IPS-15b (cell line): ENCODE data around the gene ZKSCAN1.

Source experiments
- H3K27me3 ChIP-seq: one replicate; pipeline ENCODE4 v1.6.1; 2013; ENCODE audit warnings: low read length; ENCODE audit not compliant: control insufficient read depth, insufficient read depth
- H3K36me3 ChIP-seq: one replicate; pipeline ENCODE4 v1.6.1; 2013; ENCODE audit warnings: low read length; ENCODE audit not compliant: control insufficient read depth, insufficient read depth
- H3K4me1 ChIP-seq: one replicate; pipeline ENCODE4 v1.6.1; 2013; ENCODE audit warnings: mild to moderate bottlenecking, low read length; ENCODE audit not compliant: control insufficient read depth, insufficient read depth
- H3K4me3 ChIP-seq: one replicate; pipeline ENCODE4 v1.5.1; 2013; ENCODE audit warnings: low read depth, low read length
- H3K9ac ChIP-seq: one replicate; pipeline ENCODE4 v1.6.1; 2013; ENCODE audit warnings: low read depth, mild to moderate bottlenecking, low read length
- H3K9me3 ChIP-seq: one replicate; pipeline ENCODE4 v1.6.1; 2013; ENCODE audit warnings: mild to moderate bottlenecking, low read length; ENCODE audit not compliant: control insufficient read depth, insufficient read depth

The ZKSCAN1 gene

DNA sequence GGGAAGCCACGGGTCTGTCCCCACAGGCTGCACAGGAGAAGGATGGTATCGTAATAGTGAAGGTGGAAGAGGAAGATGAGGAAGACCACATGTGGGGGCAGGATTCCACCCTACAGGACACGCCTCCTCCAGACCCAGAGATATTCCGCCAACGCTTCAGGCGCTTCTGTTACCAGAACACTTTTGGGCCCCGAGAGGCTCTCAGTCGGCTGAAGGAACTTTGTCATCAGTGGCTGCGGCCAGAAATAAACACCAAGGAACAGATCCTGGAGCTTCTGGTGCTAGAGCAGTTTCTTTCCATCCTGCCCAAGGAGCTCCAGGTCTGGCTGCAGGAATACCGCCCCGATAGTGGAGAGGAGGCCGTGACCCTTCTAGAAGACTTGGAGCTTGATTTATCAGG lies 8.1 kb downstream of the ZKSCAN1 start:
- H3K27me3 ChIP-seq = no peaks in the 10 kb centered on the region
- no peak overlapping the region for H3K9ac ChIP-seq
- H3K4me1 ChIP-seq = no peaks in the 10 kb centered on the region
- no peak overlapping the region for H3K4me3 ChIP-seq
- H3K36me3 ChIP-seq = peaks cover 12% of the 10 kb centered on the region
- H3K9me3 ChIP-seq = no peaks in the 10 kb centered on the region

DNA sequence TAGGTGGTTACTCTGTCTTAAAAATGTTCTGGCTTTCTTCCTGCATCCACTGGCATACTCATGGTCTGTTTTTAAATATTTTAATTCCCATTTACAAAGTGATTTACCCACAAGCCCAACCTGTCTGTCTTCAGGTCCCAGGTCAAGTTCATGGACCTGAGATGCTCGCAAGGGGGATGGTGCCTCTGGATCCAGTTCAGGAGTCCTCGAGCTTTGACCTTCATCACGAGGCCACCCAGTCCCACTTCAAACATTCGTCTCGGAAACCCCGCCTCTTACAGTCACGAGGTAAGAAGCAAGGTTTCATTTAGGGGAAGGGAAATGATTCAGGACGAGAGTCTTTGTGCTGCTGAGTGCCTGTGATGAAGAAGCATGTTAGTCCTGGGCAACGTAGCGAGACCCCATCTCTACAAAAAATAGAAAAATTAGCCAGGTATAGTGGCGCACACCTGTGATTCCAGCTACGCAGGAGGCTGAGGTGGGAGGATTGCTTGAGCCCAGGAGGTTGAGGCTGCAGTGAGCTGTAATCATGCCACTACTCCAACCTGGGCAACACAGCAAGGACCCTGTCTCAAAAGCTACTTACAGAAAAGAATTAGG lies 8.7 kb downstream of the ZKSCAN1 start:
- Histone ChIP-seq H3K4me3 (no peak overlapping the region), H3K9me3 (no peaks in the 10 kb centered on the region), H3K4me1 (no peaks in the 10 kb centered on the region), H3K36me3 (peaks cover 12% of the 10 kb centered on the region), H3K9ac (no peak overlapping the region), H3K27me3 (no peaks in the 10 kb centered on the region)

- Histone ChIP-seq H3K36me3 (peaks cover 12% of the 10 kb centered on the region), H3K9me3 (no peaks in the 10 kb centered on the region), H3K9ac (no peak overlapping the region), H3K27me3 (no peaks in the 10 kb centered on the region), H3K4me1 (no peaks in the 10 kb centered on the region), H3K4me3 (no peak overlapping the region)
These were observed 11.8 kb downstream of the ZKSCAN1 start for GRCh38 chr7:100027197-100027596.

DNA sequence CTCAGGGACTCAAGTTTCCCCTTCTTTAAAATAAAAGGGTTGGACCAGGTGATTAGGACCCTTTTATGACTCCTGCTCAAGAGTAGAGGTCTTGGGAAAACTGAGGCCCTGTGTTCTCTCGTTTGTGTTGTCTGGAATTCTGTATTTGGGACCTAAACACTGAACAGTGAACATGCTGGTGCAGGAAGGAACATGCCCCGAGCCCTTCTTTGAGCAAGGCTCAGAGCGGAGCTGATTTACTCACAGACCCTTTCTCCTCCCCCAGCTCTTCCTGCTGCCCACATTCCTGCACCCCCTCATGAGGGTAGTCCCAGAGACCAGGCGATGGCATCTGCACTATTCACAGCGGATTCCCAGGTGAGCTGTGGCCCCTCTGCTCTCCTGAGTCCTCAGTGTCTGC lies 14.2 kb downstream of the ZKSCAN1 start:
- Histone ChIP-seq H3K9ac (no peak overlapping the region), H3K36me3 (peaks cover 9% of the 10 kb centered on the region)

DNA sequence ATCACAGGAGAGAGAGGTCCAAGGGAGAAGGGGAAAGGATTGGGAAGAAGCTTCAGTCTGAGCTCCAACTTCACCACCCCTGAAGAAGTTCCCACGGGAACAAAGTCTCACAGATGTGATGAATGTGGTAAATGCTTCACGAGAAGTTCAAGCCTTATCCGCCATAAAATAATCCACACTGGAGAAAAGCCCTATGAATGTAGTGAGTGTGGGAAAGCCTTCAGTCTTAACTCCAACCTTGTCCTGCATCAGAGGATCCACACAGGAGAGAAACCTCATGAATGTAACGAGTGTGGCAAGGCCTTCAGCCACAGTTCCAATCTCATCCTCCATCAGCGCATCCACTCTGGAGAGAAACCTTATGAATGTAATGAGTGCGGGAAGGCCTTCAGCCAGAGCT lies 18.1 kb downstream of the ZKSCAN1 start:
- no peaks in the 10 kb centered on the region for H3K9me3 ChIP-seq
- no peaks in the 10 kb centered on the region for H3K27me3 ChIP-seq
- no peak overlapping the region for H3K4me3 ChIP-seq
- no peaks in the 10 kb centered on the region for H3K4me1 ChIP-seq
- no peak overlapping the region for H3K9ac ChIP-seq
- peaks cover 9% of the 10 kb centered on the region for H3K36me3 ChIP-seq

More for the DNA sequence above, 14.2 kb downstream of the ZKSCAN1 start:
- no peaks in the 10 kb centered on the region for H3K4me1 ChIP-seq
- H3K4me3 ChIP-seq = no peak overlapping the region
- H3K27me3 ChIP-seq = no peaks in the 10 kb centered on the region
- H3K9me3 ChIP-seq = no peaks in the 10 kb centered on the region

DNA sequence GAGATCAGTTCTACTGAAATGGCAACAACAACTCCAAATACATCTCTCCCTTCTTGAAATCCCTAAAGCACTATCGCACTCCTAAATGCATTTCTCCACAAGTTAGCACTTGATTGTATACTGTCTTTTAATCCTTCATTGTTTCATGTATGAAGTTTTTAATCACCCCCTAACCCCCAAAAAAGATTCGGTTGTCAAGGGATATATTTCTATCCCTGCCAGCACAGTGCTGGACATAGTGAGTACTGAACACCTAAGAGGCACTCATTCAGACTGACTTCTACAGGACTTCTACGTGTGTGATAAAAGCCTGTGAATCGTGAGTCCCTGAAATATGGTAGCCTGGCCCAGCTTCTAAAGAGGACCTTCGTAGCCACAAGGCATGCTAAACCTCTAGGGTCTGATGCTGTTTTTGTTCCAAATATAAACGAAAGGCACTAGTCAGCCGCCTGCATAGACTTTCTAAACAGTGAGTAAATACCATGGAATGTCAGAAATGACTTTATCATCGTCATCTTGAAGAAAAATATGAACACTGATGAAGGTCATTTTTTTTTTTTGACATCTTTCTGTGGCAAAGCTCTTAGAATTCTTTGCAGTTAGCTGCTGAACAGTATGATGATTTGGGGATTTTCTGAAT lies 19.6 kb downstream of the ZKSCAN1 start:
- Histone ChIP-seq H3K36me3 (peaks cover 9% of the 10 kb centered on the region), H3K4me1 (no peaks in the 10 kb centered on the region), H3K27me3 (no peaks in the 10 kb centered on the region), H3K9me3 (no peaks in the 10 kb centered on the region), H3K9ac (no peak overlapping the region), H3K4me3 (no peak overlapping the region)

DNA sequence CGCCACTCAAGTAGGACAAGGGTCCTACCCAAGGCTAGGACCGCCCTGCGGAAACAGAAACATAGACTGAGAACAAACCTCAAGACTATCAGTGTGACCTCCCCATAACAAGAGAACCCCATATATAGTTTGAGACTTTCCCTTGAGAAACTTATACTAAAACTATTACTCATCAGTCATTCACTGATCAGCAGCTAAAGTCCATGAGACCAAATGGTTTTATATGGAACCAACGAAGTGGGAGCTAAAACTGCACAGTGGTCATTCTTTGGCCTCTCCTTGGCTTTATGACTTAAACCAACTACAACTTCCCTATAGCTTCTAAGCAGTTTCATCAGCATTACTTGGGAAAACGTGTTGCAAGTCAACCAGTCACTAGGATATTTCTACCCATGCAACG lies 20.5 kb downstream of the ZKSCAN1 start:
- H3K36me3 ChIP-seq = peaks cover 9% of the 10 kb centered on the region

GRCh38 chr7:100038326-100038725 lies 22.9 kb downstream of the ZKSCAN1 start:
- peaks cover 8% of the 10 kb centered on the region for H3K36me3 ChIP-seq
- no peak overlapping the region for H3K4me3 ChIP-seq
- no peaks in the 10 kb centered on the region for H3K27me3 ChIP-seq
- no peak overlapping the region for H3K9ac ChIP-seq
- H3K9me3 ChIP-seq = no peaks in the 10 kb centered on the region
- no peaks in the 10 kb centered on the region for H3K4me1 ChIP-seq

More for the DNA sequence above, 20.5 kb downstream of the ZKSCAN1 start:
- no peaks in the 10 kb centered on the region for H3K9me3 ChIP-seq
- no peak overlapping the region for H3K9ac ChIP-seq
- no peak overlapping the region for H3K4me3 ChIP-seq
- no peaks in the 10 kb centered on the region for H3K4me1 ChIP-seq
- no peaks in the 10 kb centered on the region for H3K27me3 ChIP-seq

DNA sequence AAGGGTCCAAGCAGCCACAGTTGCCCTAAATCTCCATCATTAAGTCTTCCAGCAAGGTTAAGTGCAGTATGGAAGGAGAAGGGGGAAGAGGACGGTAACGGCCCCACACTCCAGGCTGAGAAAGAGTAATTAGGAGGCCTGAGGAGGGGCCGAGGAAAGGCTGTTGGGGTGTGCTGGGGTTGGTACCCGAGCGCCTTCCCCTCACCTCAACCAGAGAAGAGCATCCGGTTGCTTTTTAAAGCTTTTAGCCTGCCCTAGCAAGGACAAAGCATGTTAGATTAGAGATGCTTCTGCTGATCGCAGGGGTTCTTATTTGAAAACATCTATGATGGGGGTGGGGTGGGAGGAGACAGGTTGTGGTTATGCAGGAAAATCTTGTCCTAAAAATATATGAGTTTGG lies 25.2 kb downstream of the ZKSCAN1 start:
- Histone ChIP-seq H3K36me3 (peaks cover 2% of the 10 kb centered on the region), H3K4me3 (no peak overlapping the region), H3K9me3 (no peaks in the 10 kb centered on the region), H3K4me1 (no peaks in the 10 kb centered on the region), H3K27me3 (no peaks in the 10 kb centered on the region), H3K9ac (no peak overlapping the region)

GRCh38 chr7:100044718-100045117 lies 29.3 kb downstream of the ZKSCAN1 start:
- Histone ChIP-seq H3K9me3 (no peaks in the 10 kb centered on the region), H3K4me3 (no peak overlapping the region), H3K9ac (no peak overlapping the region), H3K36me3 (peaks cover 2% of the 10 kb centered on the region), H3K4me1 (no peaks in the 10 kb centered on the region), H3K27me3 (no peaks in the 10 kb centered on the region)

GRCh38 chr7:100048680-100049079 lies 33.3 kb downstream of the ZKSCAN1 start:
- H3K4me3 ChIP-seq = no peak overlapping the region
- no peaks in the 10 kb centered on the region for H3K36me3 ChIP-seq
- H3K9me3 ChIP-seq = no peaks in the 10 kb centered on the region
- H3K9ac ChIP-seq = no peak overlapping the region
- H3K27me3 ChIP-seq = no peaks in the 10 kb centered on the region
- no peaks in the 10 kb centered on the region for H3K4me1 ChIP-seq

- no peaks in the 10 kb centered on the region for H3K9me3 ChIP-seq
- peak within 1 kb of the TSS; percentile 79 for H3K9ac ChIP-seq
- H3K4me1 ChIP-seq = no peaks in the 10 kb centered on the region
- peak within 1 kb of the TSS; percentile 95 for H3K4me3 ChIP-seq
- H3K27me3 ChIP-seq = no peaks in the 10 kb centered on the region
- no peaks in the 10 kb centered on the region for H3K36me3 ChIP-seq
These were observed 34.3 kb downstream of the ZKSCAN1 start, which contains the start of gene ZSCAN21 for GRCh38 chr7:100049441-100050291. Gene ZSCAN21, plus strand, starts transcription at chr7:100049774. Its CDS starts 7,233 bp downstream, at chr7:100057007.
